Lower leg skin (tissue), 4 donors: ENCODE data around the gene CMTM4. TPM values are rescaled to one million over a fixed set of nuclear protein-coding genes. Genes with fewer than 3 reads are reported as not detected.

ENCODE experiments used
- DNase-seq, 2 donors: peaks; one replicate each; pipeline ENCODE4 v3.0.0-alpha.2; 2019; ENCODE audit warnings: low spot score in 2 of 2
- H3K4me3 ChIP-seq: fragments of 200-600 bp; sonication (generic); 2 replicates; pipeline ENCODE4 v1.5.1; 2017; ENCODE audit warnings: mild to moderate bottlenecking, low read depth; ENCODE audit not compliant: poor library complexity, severe bottlenecking
- CTCF ChIP-seq, 3 donors: fragments of 450-650 bp; IDR thresholded peaks; one replicate each; pipeline ENCODE4 v1.5.1; 2016; ENCODE audit warnings: antibody characterized with exemption in 3 of 3, mild to moderate bottlenecking in 3 of 3, moderate library complexity in 2 of 3
- POLR2A ChIP-seq, 2 donors: fragments of 450-650 bp; IDR thresholded peaks; one replicate each; pipeline ENCODE4 v1.6.1; 2016 to 2017; ENCODE audit warnings: antibody characterized with exemption in 2 of 2, mild to moderate bottlenecking in 1 of 2, moderate library complexity in 1 of 2
- WGBS, 2 donors: methylation state at CpG; one replicate each; pipeline ENCODE4 v1.1.5; 2018; 5-methylcytosine and 5-hydroxymethylcytosine counted together
- intact Hi-C: fragments of 100-400 bp; cut with DNase I; formaldehyde crosslinking; loops from one replicate; pipeline ENCODE4 v1.15.0; 2023; ENCODE audit warnings: low total_unique reads
- total RNA-seq, 4 donors: library from RNA; depleted of rRNA; stranded (reverse); fragments of >200 nt; gene quantifications; one replicate each; pipeline ENCODE4 v1.1.0, GENCODE V29; 2016

The CMTM4 gene
- total RNA-seq, 4 donors from 2014 or later: 11.1 to 30.2 (median 22.5) TPM

- TF ChIP-seq POLR2A (IDR thresholded peaks at IDR 0.05) (no peak), CTCF (IDR thresholded peaks at IDR 0.05) (no peak)
- DNase-seq: no peak
- intact Hi-C loops: no loop called here
- 19 to 24% methylated on average over 9 of the region's 9 CpGs for WGBS, 2 donors
- H3K4me3 ChIP-seq: no peak overlapping the region
These were observed 7.1 kb upstream of the CMTM4 start for GRCh38 chr16:66703406-66704215.

- TF ChIP-seq POLR2A (IDR thresholded peaks at IDR 0.05) (no peak), CTCF (IDR thresholded peaks at IDR 0.05) (no peak)
- 92 to 96% methylated on average over 2 of the region's 2 CpGs for WGBS, 2 donors
- intact Hi-C loops: no loop called here
- DNase-seq: no peak
- no peak overlapping the region for H3K4me3 ChIP-seq
These were observed 5.0 kb upstream of the CMTM4 start for GRCh38 chr16:66701516-66701915.

GRCh38 chr16:66701026-66701425, 4.5 kb upstream of the CMTM4 start:
- DNase-seq: no peak
- intact Hi-C loops: no loop called here
- TF ChIP-seq POLR2A (IDR thresholded peaks at IDR 0.05) (no peak), CTCF (IDR thresholded peaks at IDR 0.05) (no peak)
- WGBS, 2 donors: 79 to 87% methylated on average over 2 of the region's 2 CpGs
- H3K4me3 ChIP-seq: no peak overlapping the region

- intact Hi-C loops: no loop called here
- H3K4me3 ChIP-seq: no peak overlapping the region
- no peak for DNase-seq
- 70 to 76% methylated on average over 1 of the region's 1 CpG for WGBS, 2 donors
- TF ChIP-seq POLR2A (IDR thresholded peaks at IDR 0.05) (no peak), CTCF (IDR thresholded peaks at IDR 0.05) (no peak)
These were observed 3.4 kb upstream of the CMTM4 start for GRCh38 chr16:66699898-66700297.

GRCh38 chr16:66698046-66698445, 1.5 kb upstream of the CMTM4 start:
- no peak for TF ChIP-seq CTCF (IDR thresholded peaks at IDR 0.05)
- no peak for TF ChIP-seq POLR2A (IDR thresholded peaks at IDR 0.05)
- H3K4me3 ChIP-seq: no peak overlapping the region
- no peak for DNase-seq
- intact Hi-C loops: no loop called here
- 85 to 89% methylated on average over 7 of the region's 7 CpGs for WGBS, 2 donors
